Measurements from ENCODE around the gene TP53AIP1. TPM values are rescaled to one million over a fixed set of nuclear protein-coding genes. Genes with fewer than 3 reads are reported as not detected.

Gene TP53AIP1
- total RNA-seq, 2 experiments from 2014 or later, result 0.20 TPM; not detected in 1

- ChIA-PET CTCF (no interaction called here), POLR2A (no interaction called here)
- Mint-ChIP-seq H3K36me3 (ENCODE audit: low read depth) (no peaks in the 10 kb centered on the region), H3K27me3 (no peaks in the 10 kb centered on the region), H3K4me3 (no peak overlapping the region), H3K27ac (no peak overlapping the region), H3K4me1 (ENCODE audit: low read depth) (peaks cover 4% of the 10 kb centered on the region), H3K9me3 (no peaks in the 10 kb centered on the region)
- Histone ChIP-seq H3K4me1 (ENCODE audit: insufficient read depth, low read length) (peaks cover 6% of the 10 kb centered on the region), H3K27me3 (ENCODE audit: control insufficient read depth in 1 of 2, insufficient read depth in 2 of 2, low read length in 2 of 2) (no peaks in the 10 kb centered on the region), H3K36me3 (ENCODE audit: insufficient read depth, low read length) (no peaks in the 10 kb centered on the region), H3K4me3 (ENCODE audit: low read length) (no peak overlapping the region), H3K9me3 (ENCODE audit: control insufficient read depth in 1 of 2, insufficient read depth in 1 of 2, low read length in 2 of 2) (no peaks in the 10 kb centered on the region), H3K27ac (ENCODE audit: low read depth in 1 of 2, low read length in 2 of 2) (no peak overlapping the region)
- intact Hi-C loops (cut with DNase I, micrococcal nuclease), result no loop called here
- DNase-seq (no peak), ATAC-seq (ENCODE audit: poor library complexity) (no peak)
- no peak for TF ChIP-seq CTCF (IDR thresholded peaks at IDR 0.05)
Measured at GRCh38 chr11:128926000-128926399, 16.7 kb downstream of the TP53AIP1 start.

GRCh38 chr11:128925250-128925600 lies 17.4 kb downstream of the TP53AIP1 start:
- no peaks in the 10 kb centered on the region for H3K27me3 Mint-ChIP-seq
- intact Hi-C loops (cut with DNase I, micrococcal nuclease), result no loop called here
- DNase-seq (no peak), ATAC-seq (ENCODE audit: poor library complexity) (no peak)
- peaks cover 4% of the 10 kb centered on the region for H3K4me1 Mint-ChIP-seq (ENCODE audit: low read depth)
- no peak for TF ChIP-seq CTCF (IDR thresholded peaks at IDR 0.05)
- H3K9me3 ChIP-seq (ENCODE audit: control insufficient read depth in 1 of 2, insufficient read depth in 1 of 2, low read length in 2 of 2), result no peaks in the 10 kb centered on the region
- ChIA-PET POLR2A (no interaction called here), CTCF (no interaction called here)
- H3K27me3 ChIP-seq (ENCODE audit: control insufficient read depth in 1 of 2, insufficient read depth in 2 of 2, low read length in 2 of 2), result no peaks in the 10 kb centered on the region
- no peaks in the 10 kb centered on the region for H3K36me3 Mint-ChIP-seq (ENCODE audit: low read depth)
- no peak overlapping the region for H3K4me3 Mint-ChIP-seq
- H3K36me3 ChIP-seq (ENCODE audit: insufficient read depth, low read length), result no peaks in the 10 kb centered on the region
- H3K27ac ChIP-seq (ENCODE audit: low read depth in 1 of 2, low read length in 2 of 2), result no peak overlapping the region
- H3K4me3 ChIP-seq (ENCODE audit: low read length), result no peak overlapping the region
- H3K27ac Mint-ChIP-seq, result no peak overlapping the region
- peaks cover 6% of the 10 kb centered on the region for H3K4me1 ChIP-seq (ENCODE audit: insufficient read depth, low read length)
- no peaks in the 10 kb centered on the region for H3K9me3 Mint-ChIP-seq

GRCh38 chr11:128924510-128925249 lies 18.0 kb downstream of the TP53AIP1 start:
- no peaks in the 10 kb centered on the region for H3K9me3 ChIP-seq (ENCODE audit: control insufficient read depth in 1 of 2, insufficient read depth in 1 of 2, low read length in 2 of 2)
- no peak overlapping the region for H3K27ac ChIP-seq (ENCODE audit: low read depth in 1 of 2, low read length in 2 of 2)
- Mint-ChIP-seq H3K27me3 (no peaks in the 10 kb centered on the region), H3K36me3 (ENCODE audit: low read depth) (no peaks in the 10 kb centered on the region), H3K4me3 (no peak overlapping the region), H3K9me3 (no peaks in the 10 kb centered on the region), H3K4me1 (ENCODE audit: low read depth) (peaks cover 4% of the 10 kb centered on the region), H3K27ac (no peak overlapping the region)
- H3K4me1 ChIP-seq (ENCODE audit: insufficient read depth, low read length), result peaks cover 6% of the 10 kb centered on the region
- no peak for ATAC-seq (ENCODE audit: poor library complexity)
- no peak for DNase-seq
- TF ChIP-seq CTCF (IDR thresholded peaks at IDR 0.05), result no peak
- H3K36me3 ChIP-seq (ENCODE audit: insufficient read depth, low read length), result no peaks in the 10 kb centered on the region
- ChIA-PET CTCF (no interaction called here), POLR2A (no interaction called here)
- H3K4me3 ChIP-seq (ENCODE audit: low read length), result no peak overlapping the region
- H3K27me3 ChIP-seq (ENCODE audit: control insufficient read depth in 1 of 2, insufficient read depth in 2 of 2, low read length in 2 of 2), result peaks cover 0 to 2% of the 10 kb centered on the region in 2 experiments
- intact Hi-C loops (cut with DNase I, micrococcal nuclease), result no loop called here
